CD14-positive monocyte (primary cell): ENCODE results near the gene MOK. TPM values are rescaled to one million over a fixed set of nuclear protein-coding genes. Genes with fewer than 3 reads are reported as not detected.

Experiments
- DNase-seq, 3 donors: peaks; one replicate each; pipeline ENCODE4 v3.0.0-alpha.2; 2011 to 2022
- H2AFZ ChIP-seq: 2 replicates; pipeline ENCODE4 v1.6.0; 2012; ENCODE audit warnings: mild to moderate bottlenecking, low read depth, low read length, inconsistent platforms; ENCODE audit not compliant: insufficient read depth, poor library complexity, severe bottlenecking
- H3K27ac ChIP-seq, 2 donors: 1 replicate in 1 of 2; 2 replicates in 1 of 2; pipeline ENCODE4 v1.5.1; 2012 to 2013; ENCODE audit warnings: low read length in 2 of 2, control low read depth in 1 of 2, inconsistent platforms in 1 of 2, low read depth in 1 of 2, mild to moderate bottlenecking in 1 of 2
- H3K27me3 ChIP-seq, 2 donors: one replicate each; pipeline versions ENCODE4 v1.6.0 to v1.6.1; 2011 to 2013; ENCODE audit warnings: low read length in 2 of 2; ENCODE audit not compliant: control insufficient read depth in 2 of 2, insufficient read depth in 2 of 2
- H3K36me3 ChIP-seq, 2 donors: replicated peaks in 1 of 2; 1 replicate in 1 of 2; 2 replicates in 1 of 2; pipeline versions ENCODE4 v1.5.1 to v1.6.1; 2012 to 2013; ENCODE audit warnings: low read length in 2 of 2, control low read depth in 1 of 2, inconsistent platforms in 1 of 2, mild to moderate bottlenecking in 1 of 2; ENCODE audit not compliant: insufficient read depth in 2 of 2, control insufficient read depth in 1 of 2
- H3K4me1 ChIP-seq, 2 donors: 1 replicate in 1 of 2; 2 replicates in 1 of 2; pipeline versions ENCODE4 v1.5.1 to v1.6.1; 2012 to 2013; ENCODE audit warnings: low read length in 2 of 2, control low read depth in 1 of 2, inconsistent platforms in 1 of 2, mild to moderate bottlenecking in 1 of 2, moderate library complexity in 1 of 2; ENCODE audit not compliant: insufficient read depth in 2 of 2, control insufficient read depth in 1 of 2
- H3K4me2 ChIP-seq: replicated peaks from 2 replicates; pipeline ENCODE3; 2012; ENCODE audit warnings: low read length, moderate library complexity, mild to moderate bottlenecking; ENCODE audit not compliant: poor library complexity, severe bottlenecking; ENCODE audit errors: extremely low read depth
- H3K4me3 ChIP-seq, 3 experiments: fragments of 200-600 bp in 1 of 3; sonication (generic) in 1 of 3; replicated peaks in 1 of 3; 1 replicate in 2 of 3; 2 replicates in 1 of 3; pipeline ENCODE4 v1.5.1; 2011 to 2013; ENCODE audit warnings: low read length in 3 of 3, mild to moderate bottlenecking in 3 of 3, control low read depth in 2 of 3, low read depth in 2 of 3, inconsistent platforms in 1 of 3, moderate library complexity in 1 of 3
- H3K79me2 ChIP-seq: 2 replicates; pipeline ENCODE4 v1.6.0; 2012; ENCODE audit warnings: mild to moderate bottlenecking, control low read depth, inconsistent platforms, low read length, moderate library complexity; ENCODE audit not compliant: insufficient read depth
- H3K9ac ChIP-seq: 2 replicates; pipeline ENCODE4 v1.6.0; 2017; ENCODE audit warnings: low read length, mild to moderate bottlenecking; ENCODE audit not compliant: insufficient read depth, poor library complexity, severe bottlenecking
- H3K9me3 ChIP-seq, 2 donors: replicated peaks in 1 of 2; 1 replicate in 1 of 2; 2 replicates in 1 of 2; pipeline versions ENCODE4 v1.5.1 to v1.6.1; 2012 to 2013; ENCODE audit warnings: low read length in 2 of 2, control low read depth in 1 of 2; ENCODE audit not compliant: control insufficient read depth in 1 of 2, insufficient read depth in 1 of 2
- H4K20me1 ChIP-seq: 2 replicates; pipeline ENCODE4 v1.6.0; 2012; ENCODE audit warnings: mild to moderate bottlenecking, low read length, control low read depth, moderate library complexity; ENCODE audit not compliant: insufficient read depth
- H3K27ac Mint-ChIP-seq, 7 donors: one replicate each; pipeline ENCODE4 v1.8.0; 2020; ENCODE audit warnings: mild to moderate bottlenecking in 7 of 7, mixed read lengths in 7 of 7, moderate library complexity in 6 of 7, inconsistent platforms in 2 of 7
- H3K27me3 Mint-ChIP-seq, 3 donors: one replicate each; pipeline ENCODE4 v1.8.0; 2021 to 2022; ENCODE audit warnings: low read depth in 3 of 3, mild to moderate bottlenecking in 3 of 3, mixed read lengths in 3 of 3, moderate library complexity in 3 of 3, inconsistent platforms in 1 of 3
- H3K36me3 Mint-ChIP-seq, 2 donors: one replicate each; pipeline ENCODE4 v1.8.0; 2020; ENCODE audit warnings: mixed read lengths in 2 of 2, inconsistent platforms in 1 of 2, mild to moderate bottlenecking in 1 of 2
- H3K4me1 Mint-ChIP-seq: one replicate; pipeline ENCODE4 v1.8.0; 2020; ENCODE audit warnings: mild to moderate bottlenecking, mixed read lengths
- H3K4me3 Mint-ChIP-seq, 2 donors: one replicate each; pipeline ENCODE4 v1.8.0; 2020; ENCODE audit warnings: mild to moderate bottlenecking in 2 of 2, mixed read lengths in 2 of 2, moderate library complexity in 1 of 2
- H3K9me3 Mint-ChIP-seq, 7 donors: one replicate each; pipeline ENCODE4 v1.8.0; 2020 to 2022; ENCODE audit warnings: mixed read lengths in 7 of 7, mild to moderate bottlenecking in 6 of 7, moderate library complexity in 6 of 7, inconsistent platforms in 2 of 7
- CTCF ChIP-seq: fragments of 200-600 bp; IDR thresholded peaks from one replicate; pipeline ENCODE4 v1.8.0; 2022; ENCODE audit warnings: antibody characterized with exemption, mild to moderate bottlenecking
- WGBS: methylation state at CpG from one replicate; pipeline ENCODE4 v1.1.5; 2013; ENCODE audit warnings: missing lambda C conversion rate; ENCODE audit not compliant: insufficient coverage; 5-methylcytosine and 5-hydroxymethylcytosine counted together
- intact Hi-C, 2 donors: fragments of 100-400 bp; cut with micrococcal nuclease; formaldehyde crosslinking; loops; one replicate each; pipeline versions ENCODE4 v1.15.0 to v1.15.1; 2023
- polyA plus RNA-seq, 3 donors: library from polyadenylated mRNA; depleted of rRNA in 1 of 3; unstranded in 2 of 3; stranded (reverse) in 1 of 3; fragments of 300-500 nt in 2 of 3; fragments of >200 nt in 1 of 3; fragmentation: Illumina TruSeq in 2 of 3; gene quantifications; 1 replicate in 2 of 3; 2 replicates in 1 of 3; pipeline ENCODE4 v1.2.3, GENCODE V29; 2012 to 2021

MOK gene
- polyA plus RNA-seq, 3 donors = 0.67 to 3.4 (median 1.8) TPM

- Mint-ChIP-seq H3K27me3 (peaks cover 0 to 4% (median 1%) of the 10 kb centered on the region in 3 donors), H3K4me3 (no peak overlapping the region), H3K27ac (peak overlapping the region in 1 of 7 donors; percentile 48), H3K4me1 (peaks cover 2% of the 10 kb centered on the region), H3K9me3 (no peaks in the 10 kb centered on the region), H3K36me3 (peaks cover 30 to 50% of the 10 kb centered on the region in 2 donors)
- no peaks in the 10 kb centered on the region for H3K9me3 ChIP-seq
- H2AFZ ChIP-seq = no peak overlapping the region
- H3K36me3 ChIP-seq = peaks cover 9 to 54% of the 10 kb centered on the region in 2 donors
- no peak overlapping the region for H3K9ac ChIP-seq
- no peak for DNase-seq
- no peaks in the 10 kb centered on the region for H3K27me3 ChIP-seq
- H3K4me3 ChIP-seq = no peak overlapping the region
- intact Hi-C loops = no loop called here
- WGBS = 99% methylated on average over 10 of the region's 10 CpGs
- H3K27ac ChIP-seq = no peak overlapping the region
- peaks cover 52% of the 10 kb centered on the region for H4K20me1 ChIP-seq
- TF ChIP-seq CTCF = no peak
- no peaks in the 10 kb centered on the region for H3K79me2 ChIP-seq
- H3K4me2 ChIP-seq = no peak overlapping the region
- H3K4me1 ChIP-seq = no peaks in the 10 kb centered on the region
Measured at GRCh38 chr14:102217399-102217798, 87.6 kb downstream of the MOK start.

GRCh38 chr14:102215576-102216250 lies 89.3 kb downstream of the MOK start:
- peaks cover 57% of the 10 kb centered on the region for H4K20me1 ChIP-seq

More at GRCh38 chr14:102215576-102216250, 89.3 kb downstream of the MOK start:
- Histone ChIP-seq H3K79me2 (no peaks in the 10 kb centered on the region), H3K27ac (no peak overlapping the region), H3K4me1 (no peaks in the 10 kb centered on the region), H2AFZ (no peak overlapping the region), H3K9ac (no peak overlapping the region), H3K27me3 (no peaks in the 10 kb centered on the region), H3K4me3 (no peak overlapping the region), H3K4me2 (no peak overlapping the region), H3K36me3 (peaks cover 24 to 65% of the 10 kb centered on the region in 2 donors), H3K9me3 (no peaks in the 10 kb centered on the region)
- Mint-ChIP-seq H3K4me3 (no peak overlapping the region), H3K27ac (peak overlapping the region in 3 of 7 donors; percentile 15 to 21 (median 17)), H3K27me3 (peaks cover 0 to 4% (median 1%) of the 10 kb centered on the region in 3 donors), H3K4me1 (no peaks in the 10 kb centered on the region), H3K36me3 (peaks cover 40 to 60% of the 10 kb centered on the region in 2 donors), H3K9me3 (no peaks in the 10 kb centered on the region)
- TF ChIP-seq CTCF = no peak
- intact Hi-C loops = no loop called here
- DNase-seq = no peak
- WGBS = 98% methylated on average over 14 of the region's 20 CpGs
